Measurements from ENCODE around the gene TOLLIP. TPM values are rescaled to one million over a fixed set of nuclear protein-coding genes. Genes with fewer than 3 reads are reported as not detected.

The TOLLIP gene
- total and polyA plus RNA-seq, 2 of the 8 experiments (the other 6 are each of a cell fraction or from before 2014, with no cell fraction given) = 23.7 to 34.7 TPM

- no peak for TF ChIP-seq MAFK (IDR thresholded peaks at IDR 0.05; ENCODE audit: low read depth, low read length)
- TF ChIP-seq PHF8 (conservative IDR thresholded peaks at IDR 0.05; ENCODE audit: low read depth, low read length) = no peak
- TF ChIP-seq SUZ12 (IDR thresholded peaks at IDR 0.05; ENCODE audit: low read length) = no peak
- TF ChIP-seq RAD21 (IDR thresholded peaks at IDR 0.05 in 1 of 2, conservative IDR thresholded peaks at IDR 0.05 in 1 of 2; ENCODE audit: low read depth in 2 of 2, low read length in 2 of 2) = no peak
Measured at GRCh38 chr11:1358286-1358685, 48.9 kb upstream of the TOLLIP start (continued).
